OCI-LY7 (cell line): ENCODE data around the gene PURA. TPM values are rescaled to one million over a fixed set of nuclear protein-coding genes. Genes with fewer than 3 reads are reported as not detected.

ENCODE experiments used
- BruUV-seq: library from RNA; stranded (reverse); fragments of 400-500 nt; replicated peaks from 2 replicates; lab custom pipeline; 2021; lab: Mats Ljungman, UMichigan
- CTCF ChIA-PET: fragments of 300-600 bp; sonication (Branson Sonifier 250); formaldehyde crosslinking; loops from one replicate; lab custom pipeline; 2022; ENCODE audit warnings: antibody characterized with exemption; ENCODE audit not compliant: unreplicated experiment; lab: Charles Lee
- POLR2A ChIA-PET: fragments of 300-600 bp; sonication (Branson Sonifier 250); formaldehyde crosslinking; loops from one replicate; lab custom pipeline; 2022; ENCODE audit warnings: antibody characterized with exemption; lab: Charles Lee
- DNase-seq: peaks from one replicate; pipeline ENCODE4 v3.0.0-alpha.2; 2015; ENCODE audit warnings: low spot score
- H2AFZ ChIP-seq: fragments of 200-600 bp; sonication (generic), shearing (Covaris generic); 2 replicates; pipeline ENCODE4 v1.6.1; 2014; ENCODE audit warnings: mild to moderate bottlenecking, antibody characterized with exemption, low read length, moderate library complexity
- H3K27ac ChIP-seq: fragments of 200-600 bp; sonication (generic); 2 replicates; pipeline ENCODE4 v1.5.1; 2014; ENCODE audit warnings: mixed run types, low read depth, mild to moderate bottlenecking, moderate library complexity, low read length, inconsistent platforms; ENCODE audit not compliant: poor library complexity, severe bottlenecking
- H3K36me3 ChIP-seq: fragments of 200-600 bp; sonication (generic); 2 replicates; pipeline ENCODE4 v1.6.1; 2014; ENCODE audit warnings: mild to moderate bottlenecking, antibody characterized with exemption, low read length, moderate library complexity, mixed read lengths; ENCODE audit not compliant: insufficient read depth
- H3K4me1 ChIP-seq: fragments of 200-600 bp; sonication (generic); 2 replicates; pipeline ENCODE4 v1.5.1; 2014; ENCODE audit warnings: mild to moderate bottlenecking, low read length; ENCODE audit not compliant: insufficient read depth, poor library complexity, severe bottlenecking
- H3K4me2 ChIP-seq: fragments of 200-600 bp; sonication (generic); 2 replicates; pipeline ENCODE4 v1.6.1; 2014; ENCODE audit warnings: mild to moderate bottlenecking, low read length
- H3K4me3 ChIP-seq: fragments of 200-600 bp; sonication (generic); 2 replicates; pipeline ENCODE4 v1.5.1; 2014; ENCODE audit warnings: mild to moderate bottlenecking, low read depth, low read length; ENCODE audit not compliant: poor library complexity, severe bottlenecking
- H3K79me2 ChIP-seq: fragments of 200-600 bp; sonication (generic); 2 replicates; pipeline ENCODE4 v1.6.1; 2016; ENCODE audit warnings: low read depth, mild to moderate bottlenecking, low read length, moderate library complexity, mixed read lengths; ENCODE audit not compliant: insufficient read depth
- H3K9me2 ChIP-seq: fragments of 200-600 bp; sonication (generic); 2 replicates; pipeline ENCODE4 v1.6.1; 2016; ENCODE audit warnings: mild to moderate bottlenecking, low read length, mixed read lengths; ENCODE audit not compliant: insufficient read depth
- H3K9me3 ChIP-seq: fragments of 200-600 bp; sonication (generic); 2 replicates; pipeline ENCODE4 v1.6.1; 2014; ENCODE audit warnings: mild to moderate bottlenecking, mixed run types, low read length, mixed read lengths
- H4K20me1 ChIP-seq: fragments of 200-600 bp; sonication (generic); 2 replicates; pipeline ENCODE4 v1.6.1; 2014; ENCODE audit warnings: mild to moderate bottlenecking, antibody characterized with exemption, low read length, moderate library complexity, mixed read lengths; ENCODE audit not compliant: insufficient read depth
- EZH2phosphoT487 ChIP-seq: fragments of 200-600 bp; sonication (generic); IDR thresholded peaks from 2 replicates; pipeline ENCODE4 v1.6.1; 2018; ENCODE audit warnings: low read depth, borderline replicate concordance, mild to moderate bottlenecking, mixed run types, antibody characterized with exemption, low read length, moderate library complexity, mixed read lengths
- intact Hi-C: fragments of 100-400 bp; cut with micrococcal nuclease; formaldehyde crosslinking; loops from one replicate; pipeline ENCODE4 v1.10.0; 2022; ENCODE audit not compliant: unreplicated experiment
- total RNA-seq, 2 experiments: library from RNA; depleted of rRNA in 1 of 2; stranded (reverse); fragments of >200 nt in 1 of 2; shearing (Covaris generic) in 1 of 2; gene quantifications; 2 replicates each; pipeline ENCODE4 v1.2.3, GENCODE V29; 2014 to 2022
- TF ChIP-seq, protein P1 (sequence below): fragments of 200-600 bp; sonication (generic); conservative IDR thresholded peaks from 2 replicates; pipeline ENCODE4 v1.5.1; 2014; ENCODE audit warnings: mild to moderate bottlenecking, antibody characterized with exemption, low read length, moderate library complexity, mixed read lengths

Gene PURA
- total RNA-seq, 2 experiments from 2014 or later = 19.0 to 19.7 TPM

DNA sequence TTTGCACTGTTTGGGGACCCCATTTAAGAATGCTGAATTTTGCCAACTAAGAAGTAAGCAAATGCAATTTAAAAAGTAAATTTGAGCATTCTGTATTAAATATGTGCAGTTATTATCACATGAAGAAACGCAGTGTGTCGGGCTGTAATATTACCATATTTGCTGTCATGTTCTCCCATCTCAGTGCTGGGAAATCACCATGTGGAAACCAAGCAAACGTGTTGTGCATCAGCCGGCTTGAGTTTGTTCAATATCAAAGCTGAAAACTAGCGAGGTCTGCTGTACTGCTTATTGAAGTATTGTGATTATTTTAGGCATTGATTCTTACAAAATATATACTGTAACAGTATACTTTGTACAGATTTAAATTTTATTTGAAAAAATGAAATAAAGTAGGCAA, 14.5 kb downstream of the PURA start:
- CTCF ChIA-PET = no interaction called here
- no peaks in the 10 kb centered on the region for H3K79me2 ChIP-seq

DNA sequence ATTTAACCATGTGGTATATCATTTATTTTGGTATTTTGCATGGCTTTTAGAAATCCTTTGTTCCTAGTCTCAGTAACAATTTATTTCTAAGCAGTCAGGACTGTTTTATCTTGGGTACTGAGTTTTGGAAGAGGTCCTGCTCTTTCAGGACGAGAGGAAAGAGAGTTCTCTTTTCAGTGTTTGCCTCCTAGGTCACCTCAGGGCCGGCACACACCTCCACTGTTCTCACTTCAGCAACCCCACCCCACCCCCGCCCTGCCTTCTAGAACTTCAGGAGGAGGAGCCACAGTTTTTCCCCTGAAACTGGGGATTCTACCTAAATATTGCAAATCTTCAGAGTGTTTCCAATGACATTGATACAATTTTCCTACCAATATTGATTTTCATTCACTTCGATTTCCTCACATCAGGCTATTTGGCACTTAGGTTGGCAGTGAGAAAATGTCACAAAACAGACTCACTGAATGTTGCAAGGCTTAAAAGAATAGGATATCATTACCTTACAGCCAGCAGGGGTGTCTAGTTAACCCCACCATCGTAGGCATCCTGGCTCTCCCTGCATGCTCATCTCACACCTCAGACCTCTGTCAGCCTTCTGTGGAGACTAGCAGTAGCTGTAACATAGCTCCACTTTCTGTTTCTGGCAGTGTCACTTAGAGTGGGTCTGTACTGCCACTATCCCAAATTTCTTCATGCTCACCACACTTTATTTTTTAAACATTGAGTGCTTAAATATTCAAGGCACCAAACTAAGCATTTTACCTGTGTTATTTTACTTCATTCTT, 17.2 kb downstream of the PURA start:
- no peaks in the 10 kb centered on the region for H3K79me2 ChIP-seq
- H3K9me3 ChIP-seq = no peaks in the 10 kb centered on the region
- H3K4me1 ChIP-seq = peaks cover 8% of the 10 kb centered on the region
- intact Hi-C loops = no loop called here
- no peaks in the 10 kb centered on the region for H4K20me1 ChIP-seq
- no peak overlapping the region for H3K4me3 ChIP-seq
- CTCF ChIA-PET = no interaction called here
- BruUV-seq = no TSS peak
- POLR2A ChIA-PET = interaction anchor here (1.6 kb wide), 1 partner anchor 8 kb away, joined by 3 read pairs; no protein-coding TSS in a partner anchor
- H3K27ac ChIP-seq = no peak overlapping the region
- no peaks in the 10 kb centered on the region for H3K9me2 ChIP-seq
- no peak overlapping the region for H3K4me2 ChIP-seq
- no peak for TF ChIP-seq EZH2phosphoT487
- TF ChIP-seq, protein P1, sequence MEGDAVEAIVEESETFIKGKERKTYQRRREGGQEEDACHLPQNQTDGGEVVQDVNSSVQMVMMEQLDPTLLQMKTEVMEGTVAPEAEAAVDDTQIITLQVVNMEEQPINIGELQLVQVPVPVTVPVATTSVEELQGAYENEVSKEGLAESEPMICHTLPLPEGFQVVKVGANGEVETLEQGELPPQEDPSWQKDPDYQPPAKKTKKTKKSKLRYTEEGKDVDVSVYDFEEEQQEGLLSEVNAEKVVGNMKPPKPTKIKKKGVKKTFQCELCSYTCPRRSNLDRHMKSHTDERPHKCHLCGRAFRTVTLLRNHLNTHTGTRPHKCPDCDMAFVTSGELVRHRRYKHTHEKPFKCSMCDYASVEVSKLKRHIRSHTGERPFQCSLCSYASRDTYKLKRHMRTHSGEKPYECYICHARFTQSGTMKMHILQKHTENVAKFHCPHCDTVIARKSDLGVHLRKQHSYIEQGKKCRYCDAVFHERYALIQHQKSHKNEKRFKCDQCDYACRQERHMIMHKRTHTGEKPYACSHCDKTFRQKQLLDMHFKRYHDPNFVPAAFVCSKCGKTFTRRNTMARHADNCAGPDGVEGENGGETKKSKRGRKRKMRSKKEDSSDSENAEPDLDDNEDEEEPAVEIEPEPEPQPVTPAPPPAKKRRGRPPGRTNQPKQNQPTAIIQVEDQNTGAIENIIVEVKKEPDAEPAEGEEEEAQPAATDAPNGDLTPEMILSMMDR = no peak
- DNase-seq = no peak
- no peak overlapping the region for H2AFZ ChIP-seq
- H3K36me3 ChIP-seq = no peaks in the 10 kb centered on the region

More for the DNA sequence above, 14.5 kb downstream of the PURA start:
- BruUV-seq = no TSS peak
- H3K9me2 ChIP-seq = no peaks in the 10 kb centered on the region
- DNase-seq = no peak
- H4K20me1 ChIP-seq = no peaks in the 10 kb centered on the region
- no peak overlapping the region for H2AFZ ChIP-seq
- no peaks in the 10 kb centered on the region for H3K36me3 ChIP-seq
- H3K4me1 ChIP-seq = peaks cover 8% of the 10 kb centered on the region
- H3K9me3 ChIP-seq = no peaks in the 10 kb centered on the region
- intact Hi-C loops = no loop called here
- H3K4me2 ChIP-seq = no peak overlapping the region
- POLR2A ChIA-PET = no interaction called here
- no peak overlapping the region for H3K27ac ChIP-seq
- TF ChIP-seq EZH2phosphoT487 = no peak
- TF ChIP-seq, protein P1 = no peak
- no peak overlapping the region for H3K4me3 ChIP-seq

DNA sequence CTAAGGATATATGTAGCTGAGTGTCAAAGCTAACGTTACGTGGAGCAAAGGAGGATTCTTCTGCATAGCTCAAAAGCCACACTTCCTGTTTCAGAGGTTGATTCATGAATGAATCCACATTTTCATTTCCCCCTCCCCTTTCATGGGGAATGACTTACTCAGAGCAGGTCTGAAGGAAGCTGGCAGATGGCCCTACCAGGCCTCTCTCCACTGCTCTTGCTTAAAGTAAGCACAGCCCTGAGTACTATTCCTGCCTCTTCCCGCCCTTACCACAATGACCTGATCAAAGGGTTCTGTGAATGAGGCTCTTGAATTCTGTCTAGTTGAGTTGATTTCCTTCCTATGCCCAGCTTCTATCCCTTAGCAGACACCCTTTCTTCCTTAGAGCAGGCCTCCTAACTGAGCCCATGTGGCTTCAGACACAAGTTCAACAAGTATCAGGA, 18.1 kb downstream of the PURA start:
- POLR2A ChIA-PET = interaction anchor here (1.6 kb wide), 1 partner anchor 8 kb away, joined by 3 read pairs; no protein-coding TSS in a partner anchor
- H3K4me2 ChIP-seq = no peak overlapping the region
- H2AFZ ChIP-seq = no peak overlapping the region

More for the DNA sequence above, 18.1 kb downstream of the PURA start:
- Histone ChIP-seq H3K9me2 (no peaks in the 10 kb centered on the region), H3K79me2 (no peaks in the 10 kb centered on the region), H3K9me3 (no peaks in the 10 kb centered on the region), H3K27ac (no peak overlapping the region), H4K20me1 (no peaks in the 10 kb centered on the region), H3K4me1 (peaks cover 8% of the 10 kb centered on the region), H3K36me3 (no peaks in the 10 kb centered on the region), H3K4me3 (no peak overlapping the region)
- intact Hi-C loops = no loop called here
- CTCF ChIA-PET = no interaction called here
- DNase-seq = peak; percentile 11
- BruUV-seq = no TSS peak
- TF ChIP-seq, protein P1 = no peak
- TF ChIP-seq EZH2phosphoT487 = no peak
